22Rv1 (cell line): ENCODE results near the gene TNFRSF1B.

Source experiments
- H3K27ac ChIP-seq: fragments of 450-650 bp; 2 replicates; pipeline ENCODE4 v1.5.1; 2017
- CTCF ChIP-seq: fragments of 450-650 bp; IDR thresholded peaks from 2 replicates; pipeline ENCODE4 v1.5.1; 2017; ENCODE audit warnings: mild to moderate bottlenecking
- ZFX ChIP-seq: fragments of 450-650 bp; IDR thresholded peaks from 2 replicates; pipeline ENCODE4 v1.6.1; 2017; ENCODE audit warnings: antibody characterized with exemption, borderline replicate concordance

The TNFRSF1B gene

GRCh38 chr1:12180315-12180714, 13.5 kb downstream of the TNFRSF1B start:
- TF ChIP-seq ZFX (no peak), CTCF (no peak)
- no peak overlapping the region for H3K27ac ChIP-seq

- no peak overlapping the region for H3K27ac ChIP-seq
- TF ChIP-seq CTCF (no peak), ZFX (no peak)
Measured at GRCh38 chr1:12180903-12181302, 14.1 kb downstream of the TNFRSF1B start.

- H3K27ac ChIP-seq = no peak overlapping the region
- TF ChIP-seq CTCF (no peak), ZFX (no peak)
Measured at GRCh38 chr1:12181568-12181967, 14.8 kb downstream of the TNFRSF1B start.

- TF ChIP-seq CTCF (no peak), ZFX (no peak)
- H3K27ac ChIP-seq = no peak overlapping the region
Measured at GRCh38 chr1:12182410-12182984, 15.7 kb downstream of the TNFRSF1B start.

- no peak overlapping the region for H3K27ac ChIP-seq
- TF ChIP-seq ZFX = no peak
- no peak for TF ChIP-seq CTCF
Measured at GRCh38 chr1:12183095-12183794, 16.5 kb downstream of the TNFRSF1B start.

- TF ChIP-seq CTCF = no peak
- TF ChIP-seq ZFX = no peak
- H3K27ac ChIP-seq = no peak overlapping the region
Measured at GRCh38 chr1:12184008-12184681, 17.4 kb downstream of the TNFRSF1B start.

- no peak overlapping the region for H3K27ac ChIP-seq
- TF ChIP-seq CTCF = no peak
- no peak for TF ChIP-seq ZFX
Measured at GRCh38 chr1:12185036-12185917, 18.5 kb downstream of the TNFRSF1B start.
